Stimulated activated CD8-positive, alpha-beta memory T cell treated with anti-CD3 and anti-CD28 coated beads, Interleukin-15, amount 100 ng/mL, for 24 hours (primary cell): ENCODE results near the gene FAF1.

ENCODE experiments used
- DNase-seq: peaks from one replicate; pipeline ENCODE4 v3.0.0-alpha.2; 2020; ENCODE audit warnings: low read depth

FAF1 gene

DNA sequence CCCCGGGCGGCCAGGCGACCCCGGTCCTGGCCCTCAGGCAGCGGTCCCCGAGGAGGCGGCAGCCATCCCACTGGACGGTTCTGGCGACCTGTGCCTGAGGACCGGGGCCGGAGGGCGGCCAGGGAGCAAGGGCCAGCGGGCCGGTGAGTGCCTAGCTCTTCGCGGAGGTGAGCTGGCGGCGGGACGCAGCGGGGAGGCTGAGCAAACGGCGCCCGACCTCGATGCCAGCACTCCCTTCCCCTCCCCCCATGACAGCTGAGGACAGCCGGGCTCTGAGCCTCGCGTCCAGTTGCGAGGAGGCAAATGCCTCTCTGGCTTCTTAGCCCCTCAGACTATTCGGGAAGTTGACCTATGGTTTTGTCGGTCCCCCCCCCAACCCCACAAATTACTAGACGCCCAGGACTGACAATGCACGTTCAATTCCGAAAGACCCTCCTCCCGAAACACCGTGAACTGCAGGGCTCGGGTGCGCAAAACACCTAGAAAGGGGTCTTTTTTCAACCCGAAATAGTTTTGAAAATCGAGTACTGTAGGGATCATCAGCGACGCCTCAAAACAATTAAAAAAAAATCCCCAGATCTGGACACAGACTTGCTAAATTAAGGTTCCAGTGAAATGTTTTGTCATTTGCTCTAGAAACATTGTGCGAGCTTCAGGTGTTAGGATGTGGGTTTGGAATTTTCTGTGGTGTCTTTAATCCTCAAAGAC, 18.2 kb upstream of the FAF1 start:
- no peak for DNase-seq

GRCh38 chr1:50977575-50978143, 17.6 kb upstream of the FAF1 start:
- no peak for DNase-seq

DNA sequence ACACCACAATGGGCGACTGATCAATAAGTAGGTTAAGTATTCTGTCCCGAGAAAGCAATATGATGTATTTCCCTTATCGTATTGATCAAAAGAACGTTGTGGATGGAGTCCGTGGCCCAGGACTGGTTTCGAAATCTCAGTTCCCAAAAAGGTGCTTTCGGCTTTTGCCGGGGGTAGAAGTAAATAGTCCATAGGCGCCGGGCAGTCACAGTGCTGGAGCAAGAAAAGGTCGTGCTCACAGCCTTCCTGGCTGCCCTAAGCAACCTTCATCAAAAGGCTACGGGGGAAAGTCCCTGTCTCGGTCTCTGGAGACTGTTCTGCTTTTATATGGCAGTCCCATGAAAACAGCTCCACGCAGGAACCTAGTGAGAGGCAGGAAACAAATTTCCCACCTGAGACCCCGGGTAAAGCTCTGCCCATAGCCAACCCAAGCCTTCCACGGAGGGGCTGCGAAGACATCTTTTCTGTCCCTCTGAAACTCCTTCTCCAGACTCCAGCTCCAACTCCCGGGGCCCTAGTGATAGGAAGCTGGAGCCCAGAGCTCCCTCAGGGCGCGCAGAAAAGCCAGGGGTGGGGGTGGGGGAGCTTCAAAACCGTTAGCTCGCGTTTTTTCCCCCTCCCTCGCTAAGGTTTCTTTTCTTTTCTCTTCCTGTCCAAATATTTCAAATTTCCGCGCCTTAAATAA, 17.0 kb upstream of the FAF1 start:
- no peak for DNase-seq

DNA sequence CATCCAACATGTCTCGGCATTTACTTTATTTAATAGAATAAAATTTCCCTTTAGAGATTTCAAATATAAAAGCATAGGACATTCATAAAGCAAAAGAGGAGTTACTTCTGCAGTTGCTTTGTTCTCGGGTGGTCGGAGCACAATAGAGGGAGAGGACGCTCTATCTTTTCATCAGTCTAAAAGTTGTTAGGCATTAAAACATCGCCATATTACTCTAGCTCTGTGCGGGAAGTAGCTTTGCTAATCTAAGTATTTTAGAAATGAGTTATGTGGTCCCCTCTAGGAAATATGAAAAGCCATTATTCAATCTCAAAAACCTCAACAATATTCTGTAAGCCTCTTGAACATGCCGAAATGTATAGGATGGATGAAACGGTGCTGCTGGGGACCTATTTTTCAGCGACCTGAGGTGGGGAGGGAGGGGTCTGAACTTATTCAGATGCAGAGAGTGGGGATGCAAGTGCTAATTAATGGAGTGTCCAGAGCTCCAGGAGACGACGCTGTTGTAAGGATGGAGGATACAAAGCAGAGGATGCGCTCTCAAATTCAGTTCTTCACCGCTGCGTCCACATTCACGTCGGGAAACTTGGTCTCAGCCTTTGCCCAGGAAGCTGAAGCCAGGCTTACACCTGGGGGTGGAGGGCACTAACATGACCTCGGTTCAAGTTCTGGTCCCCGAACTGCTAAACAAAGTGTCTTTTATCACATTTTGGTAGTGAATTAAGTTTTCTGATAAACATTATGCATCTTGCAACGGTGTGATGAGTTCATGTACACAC, 16.2 kb upstream of the FAF1 start:
- no peak for DNase-seq

- no peak for DNase-seq
Measured at GRCh38 chr1:50975436-50975835, 15.4 kb upstream of the FAF1 start.

- no peak for DNase-seq
Measured at GRCh38 chr1:50974618-50974935, 14.5 kb upstream of the FAF1 start.

GRCh38 chr1:50973875-50974617, 14.0 kb upstream of the FAF1 start:
- no peak for DNase-seq

GRCh38 chr1:50973255-50973654, 13.2 kb upstream of the FAF1 start:
- no peak for DNase-seq

DNA sequence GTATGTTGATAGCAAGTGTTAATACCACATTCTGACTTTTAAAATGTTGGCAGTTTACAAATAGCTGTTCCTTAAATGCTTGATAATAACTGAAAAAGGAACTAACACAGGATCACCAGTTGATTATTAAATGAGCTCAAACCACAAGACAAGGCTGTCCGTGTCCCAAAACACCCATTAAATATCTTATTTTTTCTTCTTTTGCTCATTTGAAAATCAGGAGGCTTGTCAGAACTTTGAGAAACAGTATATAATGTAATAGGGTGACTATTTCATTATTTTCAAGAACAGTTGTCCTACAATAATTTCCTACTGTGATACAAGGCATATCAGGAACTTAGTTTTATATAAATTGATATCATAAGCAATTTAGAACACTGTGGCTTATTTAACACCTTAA, 12.7 kb upstream of the FAF1 start:
- no peak for DNase-seq

- no peak for DNase-seq
Measured at GRCh38 chr1:50971748-50972305, 11.8 kb upstream of the FAF1 start.

DNA sequence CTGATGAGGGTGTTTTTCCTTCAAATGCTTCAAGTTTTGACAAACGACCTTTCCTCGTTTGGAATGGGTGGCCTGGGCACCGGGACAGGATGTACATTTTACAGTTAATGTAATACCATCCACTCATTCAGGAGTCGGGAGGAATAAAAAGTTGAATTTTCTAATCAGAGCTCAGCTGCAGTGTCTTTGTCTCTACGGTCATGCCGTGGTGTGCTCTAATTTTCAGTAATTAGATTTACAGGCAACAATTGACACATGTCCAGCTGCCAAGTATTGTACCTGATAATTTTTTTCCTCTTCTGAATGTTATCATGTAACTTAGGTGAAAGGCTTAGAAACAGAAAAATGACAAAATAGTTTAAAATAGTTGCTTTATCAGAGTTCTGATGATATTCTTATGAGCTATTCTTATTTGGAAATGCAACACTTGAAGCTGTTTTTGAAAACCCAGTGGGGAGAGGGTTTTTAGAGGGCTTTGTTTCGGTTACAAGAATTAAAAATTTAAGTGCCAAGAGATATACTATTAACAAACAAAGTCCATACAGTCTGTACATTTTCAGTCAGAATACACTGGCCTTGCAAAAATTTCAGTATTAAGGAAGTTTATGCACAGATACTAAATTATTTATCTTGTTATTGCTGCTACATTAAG, 11.0 kb upstream of the FAF1 start:
- no peak for DNase-seq

DNA sequence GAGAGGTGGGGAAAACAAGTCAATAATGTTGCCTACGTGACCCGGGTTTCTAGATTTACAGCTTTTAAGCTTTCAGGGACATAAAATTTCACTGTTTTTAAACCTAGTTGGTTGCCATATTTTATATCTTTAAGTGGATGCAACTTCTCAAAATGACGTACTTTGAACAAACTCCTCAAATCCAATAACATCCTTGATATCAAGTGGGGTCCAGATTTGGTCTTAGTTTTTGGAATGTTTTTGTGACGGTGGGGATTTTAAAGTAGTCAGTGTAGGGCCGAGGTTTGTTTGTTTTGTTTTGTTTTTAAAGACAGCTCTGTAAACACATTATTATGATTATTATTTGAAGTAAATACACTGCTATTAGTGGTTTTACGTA, 10.4 kb upstream of the FAF1 start:
- no peak for DNase-seq

GRCh38 chr1:50969611-50970508, 9.8 kb upstream of the FAF1 start, which contains the start of gene CDKN2C:
Gene CDKN2C (plus strand): TSS chr1:50970245. CDS start chr1:50970369, 124 bp downstream.
- DNase-seq = peak; percentile 14

DNA sequence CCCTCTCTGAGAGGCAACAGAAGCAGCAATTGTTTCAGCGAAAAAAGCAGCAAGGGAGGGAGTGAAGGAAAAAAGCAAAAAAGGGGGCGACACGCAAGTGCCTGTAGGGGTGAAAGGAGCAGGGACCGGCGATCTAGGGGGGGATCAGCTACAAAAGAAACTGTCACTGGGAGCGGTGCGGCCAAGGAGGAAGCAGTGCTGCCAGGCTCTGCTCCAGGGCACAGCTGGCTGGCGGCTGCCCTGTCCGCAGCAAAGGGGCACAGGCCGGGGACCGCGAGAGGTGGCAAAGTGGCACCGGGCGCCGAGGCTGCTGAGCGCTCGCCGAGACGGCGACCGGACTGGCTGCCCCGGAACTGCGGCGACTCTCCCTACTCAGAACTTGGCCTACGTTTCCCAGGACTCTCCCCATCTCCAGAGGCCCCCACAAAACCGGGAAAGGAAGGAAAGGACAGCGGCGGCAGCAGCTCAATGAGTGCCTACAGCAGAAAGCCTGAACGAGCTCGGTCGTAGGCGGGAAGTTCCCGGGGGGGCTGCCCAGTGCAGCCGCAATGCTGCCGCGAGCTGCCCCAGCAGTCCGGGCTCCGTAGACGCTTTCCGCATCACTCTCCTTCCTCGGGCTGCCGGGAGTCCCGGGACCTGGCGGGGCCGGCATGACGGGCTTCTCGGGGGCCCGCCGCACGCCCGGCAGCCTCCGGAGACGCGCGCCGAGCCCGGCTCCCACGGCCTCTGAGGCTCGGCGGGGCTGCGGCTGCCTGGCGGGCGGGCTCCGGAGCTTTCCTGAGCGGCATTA, 8.9 kb upstream of the FAF1 start:
- peak; percentile 8 for DNase-seq

DNA sequence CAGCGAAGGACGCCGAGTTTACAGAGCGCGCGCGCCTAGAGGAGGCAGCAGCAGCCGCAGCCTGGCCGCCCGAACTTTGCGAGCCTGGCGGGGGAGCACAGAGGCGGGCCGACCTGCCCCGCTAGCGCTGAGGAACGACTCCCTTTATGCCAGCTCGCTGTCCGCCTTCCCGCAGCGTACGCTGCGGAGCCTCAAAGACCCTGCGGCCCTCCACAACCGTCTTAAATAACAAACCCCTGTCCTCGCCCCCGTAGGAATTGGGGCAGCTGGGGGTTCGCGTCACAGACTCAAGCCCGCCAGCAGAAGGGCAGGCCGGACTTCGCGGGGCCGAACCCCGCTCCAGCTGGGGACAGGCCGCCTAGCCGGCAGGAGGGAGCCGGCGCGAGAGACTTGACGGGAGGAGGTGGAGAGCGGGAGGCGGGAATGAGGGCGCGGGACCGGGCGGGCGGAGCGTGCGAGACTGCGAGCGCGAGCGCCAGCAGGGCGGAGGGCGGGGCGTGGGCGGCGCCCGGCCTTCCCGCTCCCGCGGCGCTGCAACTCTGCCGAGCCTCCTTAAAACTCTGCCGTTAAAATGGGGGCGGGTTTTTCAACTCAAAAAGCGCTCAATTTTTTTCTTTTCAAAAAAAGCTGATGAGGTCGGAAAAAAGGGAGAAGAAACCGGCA, 8.2 kb upstream of the FAF1 start:
- DNase-seq = peak; percentile 60

DNA sequence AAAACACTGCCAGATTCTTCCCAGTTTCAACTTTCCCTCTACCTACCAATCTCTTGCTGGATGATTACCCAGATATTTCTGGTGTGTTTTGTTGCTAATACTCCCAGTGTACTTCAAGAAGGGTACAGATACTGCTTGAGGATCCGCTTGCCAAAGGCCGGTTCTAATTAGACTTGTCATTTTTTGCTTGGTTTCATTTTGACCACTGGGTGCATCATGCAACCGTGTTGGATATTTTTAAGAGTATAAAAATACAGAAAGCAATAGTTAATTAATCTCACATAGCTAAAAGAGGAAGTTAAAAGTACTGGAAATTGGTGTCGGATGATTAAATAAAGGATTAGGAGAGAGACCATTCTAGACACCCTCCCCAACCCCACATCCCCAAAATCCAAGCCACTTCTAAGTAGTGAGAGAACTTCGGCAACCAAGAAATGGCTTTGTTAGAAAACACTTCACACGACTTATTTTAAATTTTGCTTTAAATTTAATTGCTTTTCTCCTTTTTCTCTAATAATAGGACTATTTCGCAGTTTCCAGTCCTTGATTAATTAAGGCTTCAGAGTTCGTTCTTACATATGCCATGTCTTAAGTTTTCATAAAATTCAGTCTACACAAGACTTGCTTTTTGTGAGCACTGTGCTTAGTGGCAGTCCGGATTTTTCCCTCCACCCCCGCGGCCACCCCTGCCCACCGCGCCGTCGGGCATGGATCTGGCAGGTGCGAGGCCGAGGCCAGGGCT, 7.5 kb upstream of the FAF1 start:
- DNase-seq = no peak

- DNase-seq = no peak
Measured at GRCh38 chr1:50966991-50967390, 6.9 kb upstream of the FAF1 start.

GRCh38 chr1:50964863-50965262, 4.8 kb upstream of the FAF1 start:
- no peak for DNase-seq
